Uterus (tissue), 4 donors: ENCODE results near the gene GPSM1. TPM values are rescaled to one million over a fixed set of nuclear protein-coding genes. Genes with fewer than 3 reads are reported as not detected.

Experiments used
- DNase-seq, 2 donors: peaks; one replicate each; pipeline ENCODE4 v3.0.0-alpha.2; 2019 to 2020
- H3K27ac ChIP-seq, 2 donors: fragments of 200-600 bp; sonication (generic); 1 replicate in 1 of 2; 2 replicates in 1 of 2; pipeline ENCODE4 v1.5.1; 2016 to 2018
- H3K27me3 ChIP-seq, 2 donors: fragments of 200-600 bp; sonication (generic); one replicate each; pipeline ENCODE4 v1.5.1; 2018 to 2019; ENCODE audit warnings: control low read depth in 1 of 2
- H3K36me3 ChIP-seq, 2 donors: fragments of 200-600 bp; sonication (generic); one replicate each; pipeline ENCODE4 v1.5.1; 2019; ENCODE audit warnings: control low read depth in 1 of 2
- H3K4me1 ChIP-seq, 2 donors: fragments of 200-600 bp; sonication (generic); one replicate each; pipeline ENCODE4 v1.5.1; 2018 to 2019; ENCODE audit warnings: control low read depth in 1 of 2
- H3K4me3 ChIP-seq, 2 donors: fragments of 200-600 bp; sonication (generic); 1 replicate in 1 of 2; 2 replicates in 1 of 2; pipeline ENCODE4 v1.5.1; 2018 to 2019; ENCODE audit warnings: mild to moderate bottlenecking in 1 of 2
- H3K9me3 ChIP-seq, 2 donors: fragments of 200-600 bp; sonication (generic); one replicate each; pipeline ENCODE4 v1.5.1; 2019; ENCODE audit warnings: control low read depth in 1 of 2
- CTCF ChIP-seq, 4 experiments: fragments of 200-600 bp in 2 of 4; fragments of 450-650 bp in 2 of 4; sonication (generic) in 2 of 4; IDR thresholded peaks; one replicate each; pipeline ENCODE4 v1.5.1; 2016 to 2019; ENCODE audit warnings: antibody characterized with exemption in 4 of 4, mild to moderate bottlenecking in 2 of 4, moderate library complexity in 1 of 4
- POLR2A ChIP-seq, 2 donors: fragments of 450-650 bp; IDR thresholded peaks; one replicate each; pipeline ENCODE4 v1.6.1; 2016; ENCODE audit warnings: antibody characterized with exemption in 2 of 2, mild to moderate bottlenecking in 1 of 2, moderate library complexity in 1 of 2
- intact Hi-C: fragments of 100-400 bp; cut with DNase I; formaldehyde crosslinking; loops from one replicate; pipeline ENCODE4 v1.15.1; 2023; ENCODE audit warnings: low total_unique reads
- total RNA-seq, 4 donors: library from RNA; depleted of rRNA in 3 of 4; stranded (reverse); fragments of >200 nt in 3 of 4; gene quantifications; one replicate each; pipeline versions ENCODE4 v1.1.0 to v1.2.4, GENCODE V29; 2014 to 2023
- donor health status: DM: yes; HTN: yes; CAD: no.

GPSM1 gene
- total RNA-seq, 4 donors from 2014 or later, result 4.4 to 43.6 (median 24.1) TPM

- Histone ChIP-seq H3K36me3 (no peaks in the 10 kb centered on the region), H3K4me3 (no peak overlapping the region), H3K9me3 (no peaks in the 10 kb centered on the region), H3K4me1 (peaks cover 0 to 14% of the 10 kb centered on the region in 2 donors), H3K27ac (no peak overlapping the region), H3K27me3 (no peaks in the 10 kb centered on the region)
- intact Hi-C loops, result no loop called here
- no peak for DNase-seq
- TF ChIP-seq POLR2A (IDR thresholded peaks at IDR 0.05) (no peak), CTCF (IDR thresholded peaks at IDR 0.05) (no peak)
Measured at GRCh38 chr9:136332482-136332983, 5.2 kb downstream of the GPSM1 start.

- Histone ChIP-seq H3K27me3 (no peaks in the 10 kb centered on the region), H3K9me3 (no peaks in the 10 kb centered on the region), H3K4me3 (no peak overlapping the region), H3K4me1 (peaks cover 0 to 12% of the 10 kb centered on the region in 2 donors), H3K36me3 (no peaks in the 10 kb centered on the region), H3K27ac (no peak overlapping the region)
- TF ChIP-seq POLR2A (IDR thresholded peaks at IDR 0.05), result no peak
- TF ChIP-seq CTCF (IDR thresholded peaks at IDR 0.05), result no peak
- intact Hi-C loops, result no loop called here
- no peak for DNase-seq
Measured at GRCh38 chr9:136333045-136333444, 5.7 kb downstream of the GPSM1 start.

GRCh38 chr9:136333486-136333885 lies 6.1 kb downstream of the GPSM1 start:
- Histone ChIP-seq H3K4me3 (no peak overlapping the region), H3K9me3 (no peaks in the 10 kb centered on the region), H3K27me3 (no peaks in the 10 kb centered on the region), H3K36me3 (no peaks in the 10 kb centered on the region), H3K4me1 (peaks cover 0 to 8% of the 10 kb centered on the region in 2 donors), H3K27ac (no peak overlapping the region)
- intact Hi-C loops, result no loop called here
- DNase-seq, result no peak
- TF ChIP-seq CTCF (IDR thresholded peaks at IDR 0.05), result no peak
- no peak for TF ChIP-seq POLR2A (IDR thresholded peaks at IDR 0.05)

- Histone ChIP-seq H3K27ac (no peak overlapping the region), H3K27me3 (no peaks in the 10 kb centered on the region), H3K9me3 (no peaks in the 10 kb centered on the region), H3K4me3 (no peak overlapping the region), H3K4me1 (no peaks in the 10 kb centered on the region), H3K36me3 (no peaks in the 10 kb centered on the region)
- intact Hi-C loops, result no loop called here
- DNase-seq, result no peak
- TF ChIP-seq CTCF (IDR thresholded peaks at IDR 0.05) (no peak), POLR2A (IDR thresholded peaks at IDR 0.05) (no peak)
Measured at GRCh38 chr9:136334541-136334940, 7.2 kb downstream of the GPSM1 start.

- intact Hi-C loops, result no loop called here
- Histone ChIP-seq H3K27ac (no peak overlapping the region), H3K4me3 (no peak overlapping the region), H3K36me3 (no peaks in the 10 kb centered on the region), H3K9me3 (no peaks in the 10 kb centered on the region), H3K27me3 (no peaks in the 10 kb centered on the region), H3K4me1 (no peaks in the 10 kb centered on the region)
- DNase-seq, result no peak
- no peak for TF ChIP-seq CTCF (IDR thresholded peaks at IDR 0.05)
- TF ChIP-seq POLR2A (IDR thresholded peaks at IDR 0.05), result no peak
Measured at GRCh38 chr9:136335296-136336155, 8.2 kb downstream of the GPSM1 start.
